GM12892 (cell line): Measurements from ENCODE around the gene MROH2B.

ENCODE experiments used
- POLR2A ChIP-seq: IDR thresholded peaks from 2 replicates; pipeline ENCODE4 v1.6.1; 2011; ENCODE audit warnings: low read depth, low read length, control low read depth
- POLR2AphosphoS5 ChIP-seq: IDR thresholded peaks from 2 replicates; pipeline ENCODE4 v1.6.1; 2011; ENCODE audit warnings: low read depth, low read length, control low read depth
- TAF1 ChIP-seq: IDR thresholded peaks from 2 replicates; pipeline ENCODE4 v1.6.1; 2011; ENCODE audit warnings: low read depth, mild to moderate bottlenecking, control low read depth, low read length, borderline replicate concordance

- no peak for TF ChIP-seq TAF1
- no peak for TF ChIP-seq POLR2AphosphoS5
- TF ChIP-seq POLR2A: no peak
Measured at GRCh38 chr5:40960037-40960436, 111.1 kb downstream of the MROH2B start.
